HepG2 (cell line): ENCODE results near the gene PIANP. TPM values are rescaled to one million over a fixed set of nuclear protein-coding genes. Genes with fewer than 3 reads are reported as not detected.

ENCODE experiments used
- CCAR2 ChIP-seq: fragments of 200-400 bp; formaldehyde crosslinking; optimal IDR thresholded peaks from 2 replicates; pipeline ENCODE3; 2018; ENCODE audit warnings: low read depth, mild to moderate bottlenecking, low read length, moderate library complexity
- ETS1 ChIP-seq: sonication (generic); formaldehyde crosslinking; IDR thresholded peaks from 2 replicates; pipeline ENCODE4 v1.4.0; 2020; ENCODE audit warnings: missing genetic modification reagents
- HDAC6 ChIP-seq: fragments of 200-600 bp; sonication (generic); IDR thresholded peaks from 2 replicates; pipeline ENCODE4 v1.7.0; 2017; ENCODE audit warnings: mild to moderate bottlenecking, antibody characterized with exemption, low read length, low read depth
- LBX2 ChIP-seq: sonication (generic); formaldehyde crosslinking; IDR thresholded peaks from 2 replicates; pipeline ENCODE4 v1.5.0; 2020; ENCODE audit warnings: missing genetic modification reagents, mild to moderate bottlenecking, borderline replicate concordance
- MED1 ChIP-seq: sonication (generic); formaldehyde crosslinking; IDR thresholded peaks from 2 replicates; pipeline ENCODE4 v1.4.0; 2020; ENCODE audit warnings: missing genetic modification reagents
- SPEN ChIP-seq: sonication (generic); formaldehyde crosslinking; IDR thresholded peaks from 2 replicates; pipeline ENCODE4 v1.5.1; 2020; ENCODE audit warnings: low read depth, mild to moderate bottlenecking, missing genetic modification reagents
- TBL1XR1 ChIP-seq: fragments of 150-350 bp; IDR thresholded peaks from 2 replicates; pipeline ENCODE4 v1.6.1; 2014; ENCODE audit warnings: borderline replicate concordance, low read length; ENCODE audit not compliant: partially characterized antibody
- TFDP1 ChIP-seq: IDR thresholded peaks from 2 replicates; pipeline ENCODE4 v1.6.1; 2016; ENCODE audit warnings: missing compliant biosample characterization, missing genetic modification reagents, borderline replicate concordance
- TP53 ChIP-seq: sonication (generic); formaldehyde crosslinking; conservative IDR thresholded peaks from 2 replicates; pipeline ENCODE4 v1.4.0; 2020; ENCODE audit warnings: missing genetic modification reagents
- ZFP41 ChIP-seq: sonication (generic); formaldehyde crosslinking; IDR thresholded peaks from 2 replicates; pipeline ENCODE4 v1.4.0; 2020; ENCODE audit warnings: mild to moderate bottlenecking, missing genetic modification reagents, borderline replicate concordance
- ZNF12 ChIP-seq: sonication (generic); formaldehyde crosslinking; IDR thresholded peaks from 2 replicates; pipeline ENCODE4 v1.5.0; 2020; ENCODE audit warnings: missing genetic modification reagents
- ZNF264 ChIP-seq: sonication (generic); formaldehyde crosslinking; IDR thresholded peaks from 2 replicates; pipeline ENCODE4 v1.4.0; 2020; ENCODE audit warnings: missing genetic modification reagents
- ZNF280D ChIP-seq: sonication (generic); formaldehyde crosslinking; IDR thresholded peaks from 2 replicates; pipeline ENCODE4 v1.5.1; 2020; ENCODE audit warnings: mild to moderate bottlenecking, missing genetic modification reagents
- ZNF337 ChIP-seq: sonication (generic); formaldehyde crosslinking; IDR thresholded peaks from 2 replicates; pipeline ENCODE4 v1.5.1; 2020; ENCODE audit warnings: missing genetic modification reagents, low read depth, mild to moderate bottlenecking, borderline replicate concordance
- ZNF34 ChIP-seq: sonication (generic); formaldehyde crosslinking; IDR thresholded peaks from 2 replicates; pipeline ENCODE4 v1.4.0; 2020; ENCODE audit warnings: mild to moderate bottlenecking, missing genetic modification reagents, borderline replicate concordance
- ZNF512 ChIP-seq: sonication (generic); formaldehyde crosslinking; IDR thresholded peaks from 2 replicates; pipeline ENCODE4 v1.4.0; 2020; ENCODE audit warnings: mild to moderate bottlenecking, missing genetic modification reagents
- ZNF691 ChIP-seq: sonication (generic); formaldehyde crosslinking; IDR thresholded peaks from 2 replicates; pipeline ENCODE4 v1.4.0; 2020; ENCODE audit warnings: missing genetic modification reagents, low read depth, mild to moderate bottlenecking, borderline replicate concordance
- ZNF850 ChIP-seq: sonication (generic); formaldehyde crosslinking; conservative IDR thresholded peaks from 2 replicates; pipeline ENCODE4 v1.9.0; 2021; ENCODE audit warnings: mild to moderate bottlenecking, missing genetic modification reagents
- ZSCAN12 ChIP-seq: sonication (generic); formaldehyde crosslinking; IDR thresholded peaks from 2 replicates; pipeline ENCODE4 v1.9.0; 2021; ENCODE audit warnings: mild to moderate bottlenecking, missing genetic modification reagents
- polyA plus RNA-seq, 8 experiments: library from polyadenylated mRNA; depleted of rRNA in 3 of 8; stranded (reverse) in 7 of 8; unstranded in 1 of 8; fragments of >200 nt; fragmentation: Illumina TruSeq in 4 of 8; extraction: Trizol in 4 of 8; gene quantifications; 2 replicates each; pipeline versions ENCODE4 v1.2.1 to v1.2.3, GENCODE V29; 2011 to 2016; ENCODE audit warnings: low read depth in 4 of 8, missing spikeins in 1 of 8, mixed read lengths in 1 of 8; ENCODE audit not compliant: insufficient read depth in 1 of 8
- total RNA-seq, 5 experiments: library from RNA; depleted of rRNA; stranded (reverse); fragments of >200 nt; fragmentation: Illumina TruSeq; extraction: Trizol; gene quantifications; 2 replicates each; pipeline ENCODE4 v1.2.3, GENCODE V29; 2016; ENCODE audit warnings: low read depth in 1 of 5

Gene PIANP
- total and polyA plus RNA-seq, 2 of the 13 experiments (the other 11 are each of a cell fraction or from before 2014, with no cell fraction given): not detected

- TF ChIP-seq MED1 (CRISPR knock-in tag): peak; percentile 30
- no peak for TF ChIP-seq TP53
- TF ChIP-seq ZNF34 (CRISPR knock-in tag): no peak
- no peak for TF ChIP-seq ZFP41
- TF ChIP-seq ZNF512: no peak
- 0 out of 2 replicates have a peak, but pooled peaks have one; percentile 12 for TF ChIP-seq ZNF280D (CRISPR knock-in tag)
- TF ChIP-seq ZNF264 (CRISPR knock-in tag): no peak
- TF ChIP-seq TFDP1 (CRISPR knock-in tag): peak; percentile 38
- no peak for TF ChIP-seq LBX2 (CRISPR knock-in tag)
- TF ChIP-seq ETS1 (CRISPR knock-in tag): no peak
- no peak for TF ChIP-seq ZNF850 (CRISPR knock-in tag)
- TF ChIP-seq ZNF337: no peak
- no peak; the same call in 1 of the 2 replicates for TF ChIP-seq ZNF691 (CRISPR knock-in tag)
- TF ChIP-seq CCAR2: no peak
- peak; percentile 77 for TF ChIP-seq SPEN (CRISPR knock-in tag)
- no peak for TF ChIP-seq HDAC6
- no peak for TF ChIP-seq ZNF12 (CRISPR knock-in tag)
- TF ChIP-seq TBL1XR1: no peak
- TF ChIP-seq ZSCAN12 (CRISPR knock-in tag): no peak
Measured at GRCh38 chr12:6688999-6689882, 11.4 kb downstream of the PIANP start, which contains the start of gene ZNF384 (continued).
